Hematopoietic multipotent progenitor cell treated with erythropoietin and hydrocortisone succinate and interleukin-3 and kit ligand, for 8 days (in vitro differentiated cells): ENCODE measurements around the gene GIGYF1.

Experiments used
- DNase-seq: peaks from one replicate; pipeline ENCODE4 v3.0.0-alpha.2; 2015

The GIGYF1 gene

GRCh38 chr7:100683659-100684533 lies 10.2 kb downstream of the GIGYF1 start:
- no peak for DNase-seq

- no peak for DNase-seq
Measured at GRCh38 chr7:100682991-100683658, 10.9 kb downstream of the GIGYF1 start.

GRCh38 chr7:100682228-100682741 lies 11.8 kb downstream of the GIGYF1 start:
- DNase-seq: no peak

GRCh38 chr7:100681491-100682227 lies 12.4 kb downstream of the GIGYF1 start:
- no peak for DNase-seq

- peak; percentile 33 for DNase-seq
Measured at GRCh38 chr7:100680576-100681271, 13.3 kb downstream of the GIGYF1 start.

GRCh38 chr7:100679927-100680575 lies 14.0 kb downstream of the GIGYF1 start:
- peak; percentile 61 for DNase-seq

- no peak for DNase-seq
Measured at GRCh38 chr7:100679129-100679926, 14.7 kb downstream of the GIGYF1 start.

- no peak for DNase-seq
Measured at GRCh38 chr7:100678291-100678984, 15.6 kb downstream of the GIGYF1 start.

- no peak for DNase-seq
Measured at GRCh38 chr7:100677308-100678267, 16.5 kb downstream of the GIGYF1 start.

- no peak for DNase-seq
Measured at GRCh38 chr7:100676501-100677306, 17.3 kb downstream of the GIGYF1 start.

- DNase-seq: peak; percentile 94
Measured at GRCh38 chr7:100675581-100676350, 18.3 kb downstream of the GIGYF1 start.

GRCh38 chr7:100675105-100675451 lies 19.0 kb downstream of the GIGYF1 start:
- DNase-seq: no peak

- peak; percentile 33 for DNase-seq
Measured at GRCh38 chr7:100674411-100675104, 19.5 kb downstream of the GIGYF1 start.

- peak; percentile 57 for DNase-seq
Measured at GRCh38 chr7:100673942-100674410, 20.1 kb downstream of the GIGYF1 start.

GRCh38 chr7:100673302-100673941 lies 20.6 kb downstream of the GIGYF1 start, which contains the start of gene GNB2:
TSS of gene GNB2 (plus strand) at chr7:100673740. CDS start at chr7:100676266, 2,526 bp downstream.
- DNase-seq: peak; percentile 99
